GM12801 (cell line): ENCODE results near the gene LCN15.

Experiments
- CTCF ChIP-seq: IDR thresholded peaks from one replicate; pipeline ENCODE4 v1.5.1; 2011; ENCODE audit warnings: control low read depth; ENCODE audit not compliant: insufficient read length; ENCODE audit errors: extremely low read depth

LCN15 gene

GRCh38 chr9:136748201-136748600, 16.1 kb downstream of the LCN15 start, which contains the start of gene LCN6:
Gene LCN6 (minus strand): TSS chr9:136748525. CDS start chr9:136748483, 42 bp downstream.
- no peak for TF ChIP-seq CTCF

GRCh38 chr9:136747161-136748060, 16.9 kb downstream of the LCN15 start:
- no peak for TF ChIP-seq CTCF

GRCh38 chr9:136746621-136747020, 17.7 kb downstream of the LCN15 start:
- TF ChIP-seq CTCF, result no peak

GRCh38 chr9:136746155-136746490, 18.2 kb downstream of the LCN15 start:
- no peak for TF ChIP-seq CTCF

- TF ChIP-seq CTCF, result no peak
Measured at GRCh38 chr9:136745389-136746154, 18.7 kb downstream of the LCN15 start.

- TF ChIP-seq CTCF, result no peak
Measured at GRCh38 chr9:136744773-136745172, 19.5 kb downstream of the LCN15 start.

- TF ChIP-seq CTCF, result no peak
Measured at GRCh38 chr9:136743639-136744211, 20.6 kb downstream of the LCN15 start.
